Measurements from ENCODE around the gene ST6GALNAC6.

DNA sequence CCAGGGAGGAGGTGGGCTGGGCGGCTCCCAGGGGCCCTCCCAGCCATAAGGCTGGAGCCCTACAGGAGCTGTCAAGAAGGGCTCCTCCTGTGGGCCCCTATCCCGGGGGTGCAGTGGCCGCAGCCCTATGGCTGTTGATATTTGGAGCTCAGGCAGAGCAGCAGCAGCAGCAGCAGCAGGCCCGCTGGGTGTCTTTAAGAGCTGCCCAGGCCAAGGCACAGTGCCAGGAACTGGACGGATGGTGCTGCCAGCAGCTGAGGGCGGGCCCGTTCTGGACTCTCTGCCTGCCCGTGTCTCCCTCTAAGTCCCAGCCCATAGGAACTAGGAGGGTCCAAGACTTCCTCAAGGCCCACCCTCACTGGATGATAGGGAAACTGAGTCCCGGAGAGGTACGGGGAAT, 25.5 kb downstream of the ST6GALNAC6 start:
- TF ChIP-seq POLR2A (IDR thresholded peaks at IDR 0.05; ENCODE audit: low read depth, low read length) (no peak), CHD1 (IDR thresholded peaks at IDR 0.05; ENCODE audit: low read depth, low read length) (no peak), MAFK (IDR thresholded peaks at IDR 0.05; ENCODE audit: low read depth, low read length) (no peak), ELK1 (IDR thresholded peaks at IDR 0.05; ENCODE audit: borderline replicate concordance, low read depth, low read length) (no peak), RAD21 (IDR thresholded peaks at IDR 0.05; ENCODE audit: low read length) (no peak), RFX5 (IDR thresholded peaks at IDR 0.05; ENCODE audit: low read depth, low read length) (no peak), RCOR1 (IDR thresholded peaks at IDR 0.05; ENCODE audit: insufficient replicate concordance, low read length) (no peak), BHLHE40 (IDR thresholded peaks at IDR 0.05; ENCODE audit: low read depth, low read length) (no peak), SMC3 (IDR thresholded peaks at IDR 0.05; ENCODE audit: low read depth, low read length) (no peak), MAZ (IDR thresholded peaks at IDR 0.05; ENCODE audit: borderline replicate concordance, low read depth, low read length) (no peak), MXI1 (IDR thresholded peaks at IDR 0.05; ENCODE audit: borderline replicate concordance, low read depth, low read length) (no peak)
- TF ChIP-seq, protein P1, sequence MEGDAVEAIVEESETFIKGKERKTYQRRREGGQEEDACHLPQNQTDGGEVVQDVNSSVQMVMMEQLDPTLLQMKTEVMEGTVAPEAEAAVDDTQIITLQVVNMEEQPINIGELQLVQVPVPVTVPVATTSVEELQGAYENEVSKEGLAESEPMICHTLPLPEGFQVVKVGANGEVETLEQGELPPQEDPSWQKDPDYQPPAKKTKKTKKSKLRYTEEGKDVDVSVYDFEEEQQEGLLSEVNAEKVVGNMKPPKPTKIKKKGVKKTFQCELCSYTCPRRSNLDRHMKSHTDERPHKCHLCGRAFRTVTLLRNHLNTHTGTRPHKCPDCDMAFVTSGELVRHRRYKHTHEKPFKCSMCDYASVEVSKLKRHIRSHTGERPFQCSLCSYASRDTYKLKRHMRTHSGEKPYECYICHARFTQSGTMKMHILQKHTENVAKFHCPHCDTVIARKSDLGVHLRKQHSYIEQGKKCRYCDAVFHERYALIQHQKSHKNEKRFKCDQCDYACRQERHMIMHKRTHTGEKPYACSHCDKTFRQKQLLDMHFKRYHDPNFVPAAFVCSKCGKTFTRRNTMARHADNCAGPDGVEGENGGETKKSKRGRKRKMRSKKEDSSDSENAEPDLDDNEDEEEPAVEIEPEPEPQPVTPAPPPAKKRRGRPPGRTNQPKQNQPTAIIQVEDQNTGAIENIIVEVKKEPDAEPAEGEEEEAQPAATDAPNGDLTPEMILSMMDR (conservative IDR thresholded peaks at IDR 0.05; ENCODE audit: low read depth, low read length): no peak
- TF ChIP-seq, protein P2, sequence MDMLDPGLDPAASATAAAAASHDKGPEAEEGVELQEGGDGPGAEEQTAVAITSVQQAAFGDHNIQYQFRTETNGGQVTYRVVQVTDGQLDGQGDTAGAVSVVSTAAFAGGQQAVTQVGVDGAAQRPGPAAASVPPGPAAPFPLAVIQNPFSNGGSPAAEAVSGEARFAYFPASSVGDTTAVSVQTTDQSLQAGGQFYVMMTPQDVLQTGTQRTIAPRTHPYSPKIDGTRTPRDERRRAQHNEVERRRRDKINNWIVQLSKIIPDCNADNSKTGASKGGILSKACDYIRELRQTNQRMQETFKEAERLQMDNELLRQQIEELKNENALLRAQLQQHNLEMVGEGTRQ (IDR thresholded peaks at IDR 0.05; ENCODE audit: low read depth, low read length): no peak

All from IMR-90 (cell line).